ENCODE data around the gene ZNF804A. TPM values are rescaled to one million over a fixed set of nuclear protein-coding genes. Genes with fewer than 3 reads are reported as not detected.
"Not testable (repeated sequence)": the region's sequence is repeated elsewhere in the genome, so short reads cannot be mapped to it uniquely, and the experiment has no call there.

ZNF804A gene
- total RNA-seq, 1 donor from 2014 or later, result 2.7 TPM

GRCh38 chr2:184875911-184876310 is 277.6 kb downstream of the ZNF804A start:
- Mint-ChIP-seq H3K27ac (no peak overlapping the region), H3K4me1 (peaks cover 20% of the 10 kb centered on the region)

GRCh38 chr2:184877909-184878308 is 279.6 kb downstream of the ZNF804A start:
- H3K27ac Mint-ChIP-seq, result no peak overlapping the region
- no peak for DNase-seq (ENCODE audit: low spot score in 2 of 2, unreplicated experiment in 2 of 2)
- peaks cover 28% of the 10 kb centered on the region for H3K9me3 Mint-ChIP-seq
- peaks cover 16% of the 10 kb centered on the region for H3K4me1 Mint-ChIP-seq
- no peaks in the 10 kb centered on the region for H3K27me3 Mint-ChIP-seq (ENCODE audit: low read depth)
- no peak for TF ChIP-seq CTCF (IDR thresholded peaks at IDR 0.05; ENCODE audit: unreplicated experiment)
- H3K36me3 Mint-ChIP-seq, result peaks cover 6% of the 10 kb centered on the region
- no peak overlapping the region for H3K4me3 Mint-ChIP-seq

More at GRCh38 chr2:184875911-184876310, 277.6 kb downstream of the ZNF804A start:
- Mint-ChIP-seq H3K27me3 (ENCODE audit: low read depth) (no peaks in the 10 kb centered on the region), H3K9me3 (peaks cover 10% of the 10 kb centered on the region), H3K36me3 (no peaks in the 10 kb centered on the region), H3K4me3 (no peak overlapping the region)
- no peak for DNase-seq (ENCODE audit: low spot score in 2 of 2, unreplicated experiment in 2 of 2)
- no peak for TF ChIP-seq CTCF (IDR thresholded peaks at IDR 0.05; ENCODE audit: unreplicated experiment)

- Mint-ChIP-seq H3K9me3 (peaks cover 46% of the 10 kb centered on the region), H3K4me3 (no peak overlapping the region), H3K27me3 (ENCODE audit: low read depth) (no peaks in the 10 kb centered on the region), H3K27ac (no peak overlapping the region), H3K4me1 (peaks cover 16% of the 10 kb centered on the region), H3K36me3 (peaks cover 8% of the 10 kb centered on the region)
- no peak for DNase-seq (ENCODE audit: low spot score in 2 of 2, unreplicated experiment in 2 of 2)
- no peak for TF ChIP-seq CTCF (IDR thresholded peaks at IDR 0.05; ENCODE audit: unreplicated experiment)
These were observed 281.3 kb downstream of the ZNF804A start for GRCh38 chr2:184879671-184880070.

- H3K9me3 Mint-ChIP-seq, result peaks cover 54% of the 10 kb centered on the region
- H3K4me3 Mint-ChIP-seq; H3K27me3 Mint-ChIP-seq (ENCODE audit: low read depth); H3K27ac Mint-ChIP-seq; H3K4me1 Mint-ChIP-seq; DNase-seq (ENCODE audit: low spot score in 2 of 2, unreplicated experiment in 2 of 2): not testable (repeated sequence)
- peaks cover 14% of the 10 kb centered on the region for H3K36me3 Mint-ChIP-seq
These were observed 288.3 kb downstream of the ZNF804A start for GRCh38 chr2:184886585-184886984.

- no peak overlapping the region for H3K27ac Mint-ChIP-seq
- no peak for DNase-seq (ENCODE audit: low spot score in 2 of 2, unreplicated experiment in 2 of 2)
- H3K36me3 Mint-ChIP-seq, result peaks cover 6% of the 10 kb centered on the region
- no peak for TF ChIP-seq CTCF (IDR thresholded peaks at IDR 0.05; ENCODE audit: unreplicated experiment)
- H3K4me1 Mint-ChIP-seq, result peaks cover 3% of the 10 kb centered on the region
- no peaks in the 10 kb centered on the region for H3K27me3 Mint-ChIP-seq (ENCODE audit: low read depth)
- H3K9me3 Mint-ChIP-seq, result peaks cover 17% of the 10 kb centered on the region
- H3K4me3 Mint-ChIP-seq, result no peak overlapping the region
These were observed 292.0 kb downstream of the ZNF804A start for GRCh38 chr2:184890311-184890710.

GRCh38 chr2:184904991-184905390 is 306.7 kb downstream of the ZNF804A start:
- DNase-seq (ENCODE audit: low spot score in 2 of 2, unreplicated experiment in 2 of 2), result no peak
- no peaks in the 10 kb centered on the region for H3K9me3 Mint-ChIP-seq
- TF ChIP-seq CTCF (IDR thresholded peaks at IDR 0.05; ENCODE audit: unreplicated experiment), result no peak
- H3K27ac Mint-ChIP-seq, result no peak overlapping the region
- no peak overlapping the region for H3K4me3 Mint-ChIP-seq
- H3K36me3 Mint-ChIP-seq, result no peaks in the 10 kb centered on the region
- no peaks in the 10 kb centered on the region for H3K27me3 Mint-ChIP-seq (ENCODE audit: low read depth)
- H3K4me1 Mint-ChIP-seq, result peaks cover 6% of the 10 kb centered on the region

Measured in mesothelial cell of epicardium (in vitro differentiated cells).